AG09319 (cell line): ENCODE data around the gene TRANK1.

Experiments used
- DNase-seq: peaks from one replicate; pipeline ENCODE4 v3.0.0-alpha.2; 2010; ENCODE audit warnings: low read depth; ENCODE audit errors: extremely low read depth
- TF ChIP-seq, protein P1 (sequence below): IDR thresholded peaks from 2 replicates; pipeline ENCODE4 v1.5.1; 2011; ENCODE audit warnings: low read depth, mild to moderate bottlenecking, inconsistent platforms, low read length, moderate library complexity

Gene TRANK1

DNA sequence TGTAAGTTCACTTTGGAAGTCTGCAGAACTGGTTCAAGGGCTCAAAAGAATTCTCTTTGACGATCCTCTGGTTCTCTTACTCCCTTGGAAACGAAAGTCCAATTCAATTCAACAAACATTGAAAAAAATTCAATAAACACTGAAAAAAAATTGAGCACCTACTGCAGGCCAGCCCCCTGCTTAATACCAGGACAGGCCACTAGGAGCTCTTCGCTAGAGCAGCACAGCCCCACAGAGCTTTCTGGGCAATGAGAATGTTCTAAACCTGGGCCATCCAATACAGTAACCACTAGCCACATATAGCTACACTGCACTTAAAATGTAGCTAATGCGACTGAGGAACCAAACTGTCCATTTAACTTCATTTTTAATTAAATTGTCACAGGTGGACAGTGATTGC, 130.1 kb downstream of the TRANK1 start:
- DNase-seq = no peak
- TF ChIP-seq, protein P1, sequence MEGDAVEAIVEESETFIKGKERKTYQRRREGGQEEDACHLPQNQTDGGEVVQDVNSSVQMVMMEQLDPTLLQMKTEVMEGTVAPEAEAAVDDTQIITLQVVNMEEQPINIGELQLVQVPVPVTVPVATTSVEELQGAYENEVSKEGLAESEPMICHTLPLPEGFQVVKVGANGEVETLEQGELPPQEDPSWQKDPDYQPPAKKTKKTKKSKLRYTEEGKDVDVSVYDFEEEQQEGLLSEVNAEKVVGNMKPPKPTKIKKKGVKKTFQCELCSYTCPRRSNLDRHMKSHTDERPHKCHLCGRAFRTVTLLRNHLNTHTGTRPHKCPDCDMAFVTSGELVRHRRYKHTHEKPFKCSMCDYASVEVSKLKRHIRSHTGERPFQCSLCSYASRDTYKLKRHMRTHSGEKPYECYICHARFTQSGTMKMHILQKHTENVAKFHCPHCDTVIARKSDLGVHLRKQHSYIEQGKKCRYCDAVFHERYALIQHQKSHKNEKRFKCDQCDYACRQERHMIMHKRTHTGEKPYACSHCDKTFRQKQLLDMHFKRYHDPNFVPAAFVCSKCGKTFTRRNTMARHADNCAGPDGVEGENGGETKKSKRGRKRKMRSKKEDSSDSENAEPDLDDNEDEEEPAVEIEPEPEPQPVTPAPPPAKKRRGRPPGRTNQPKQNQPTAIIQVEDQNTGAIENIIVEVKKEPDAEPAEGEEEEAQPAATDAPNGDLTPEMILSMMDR = peak; percentile 9

DNA sequence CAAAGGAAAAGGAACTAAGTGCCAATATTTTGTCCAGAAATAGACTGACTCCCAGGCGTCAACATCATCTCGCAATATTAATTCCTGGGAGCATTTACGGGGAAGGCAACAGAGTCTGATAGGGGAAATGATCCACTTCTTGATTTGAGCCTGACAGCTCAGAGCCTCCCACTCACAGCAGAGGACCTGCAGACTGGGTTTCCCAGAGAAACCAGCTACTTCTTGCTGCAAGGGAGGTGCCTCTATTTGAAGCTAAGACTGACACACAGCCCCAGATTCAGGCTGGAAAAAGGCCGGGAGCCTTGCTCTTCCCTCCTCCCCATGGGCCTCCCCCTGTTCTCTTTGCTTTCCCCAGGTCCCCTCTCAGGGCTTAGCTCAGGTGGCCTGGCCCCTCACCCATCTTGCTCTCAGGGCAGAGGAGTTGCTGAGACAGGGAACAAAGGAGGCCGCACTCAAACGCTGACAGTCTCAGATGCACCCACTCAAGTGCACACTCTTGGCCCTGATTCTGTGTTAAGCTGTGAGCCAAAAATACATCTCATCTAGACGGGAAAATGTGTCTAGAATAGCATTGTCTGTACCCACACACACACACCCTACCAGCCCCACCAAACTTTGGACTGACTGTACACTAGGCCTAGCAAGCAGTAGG, 130.7 kb downstream of the TRANK1 start:
- DNase-seq = no peak
- TF ChIP-seq, protein P1 = no peak

DNA sequence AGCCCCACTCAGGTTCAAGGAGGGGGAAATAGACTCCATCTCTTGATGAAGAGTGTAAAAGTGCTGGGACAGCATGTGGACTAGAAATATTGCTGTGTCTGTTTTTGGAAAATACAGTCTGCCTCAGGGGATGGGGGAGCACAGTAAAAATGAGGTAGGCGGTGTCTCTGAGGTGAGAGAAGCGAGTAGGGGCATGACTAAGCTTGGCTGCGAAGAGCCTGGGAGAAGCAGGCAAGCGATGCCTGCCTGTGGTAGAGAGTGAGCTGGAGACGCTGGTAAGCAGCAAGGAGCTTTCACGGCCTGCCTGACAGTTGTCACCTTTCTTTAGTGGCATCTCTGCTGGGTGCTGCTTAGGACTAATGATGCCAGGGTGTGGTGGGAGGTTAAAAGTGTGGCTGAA, 131.5 kb downstream of the TRANK1 start:
- no peak for DNase-seq
- TF ChIP-seq, protein P1 = no peak

DNA sequence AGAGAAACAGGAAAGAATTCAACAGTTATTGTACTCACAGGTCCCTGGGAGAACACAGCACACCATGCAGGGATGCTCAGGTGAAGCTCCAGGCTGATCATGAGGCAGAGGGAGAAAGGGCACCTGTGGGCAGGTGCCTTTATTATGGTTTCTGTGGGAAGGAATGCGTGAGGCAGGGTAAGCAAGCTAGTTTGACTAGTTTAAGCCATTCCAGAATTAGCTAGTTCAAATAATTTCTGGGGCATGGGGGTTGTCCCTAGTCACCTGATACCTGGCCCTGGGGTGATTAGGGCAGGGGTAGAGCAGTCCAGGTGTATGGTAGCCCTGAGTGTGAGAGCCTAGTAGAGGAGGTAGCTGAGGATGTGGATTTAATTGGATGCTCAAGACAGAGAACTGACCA, 132.6 kb downstream of the TRANK1 start:
- TF ChIP-seq, protein P1 = no peak
- no peak for DNase-seq

DNA sequence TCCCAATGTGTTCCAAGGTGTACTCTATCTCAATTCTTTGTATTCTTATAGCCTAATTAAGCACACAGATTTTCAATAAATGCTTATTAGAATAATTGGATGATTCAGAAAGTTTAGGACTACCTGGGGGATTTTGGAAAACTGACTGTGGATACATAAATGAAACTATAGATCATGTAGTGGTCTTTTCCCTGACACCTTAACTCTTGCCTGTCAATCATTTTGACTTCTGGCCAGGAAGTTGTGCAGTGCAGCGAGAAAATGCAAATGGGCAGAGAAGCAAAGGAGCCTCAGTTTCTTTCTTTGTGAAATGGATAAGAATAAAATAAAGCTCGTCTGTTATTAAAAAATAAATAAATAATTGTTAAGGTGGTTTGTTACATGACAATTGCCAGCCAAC, 133.1 kb downstream of the TRANK1 start:
- TF ChIP-seq, protein P1 = no peak
- DNase-seq = no peak

DNA sequence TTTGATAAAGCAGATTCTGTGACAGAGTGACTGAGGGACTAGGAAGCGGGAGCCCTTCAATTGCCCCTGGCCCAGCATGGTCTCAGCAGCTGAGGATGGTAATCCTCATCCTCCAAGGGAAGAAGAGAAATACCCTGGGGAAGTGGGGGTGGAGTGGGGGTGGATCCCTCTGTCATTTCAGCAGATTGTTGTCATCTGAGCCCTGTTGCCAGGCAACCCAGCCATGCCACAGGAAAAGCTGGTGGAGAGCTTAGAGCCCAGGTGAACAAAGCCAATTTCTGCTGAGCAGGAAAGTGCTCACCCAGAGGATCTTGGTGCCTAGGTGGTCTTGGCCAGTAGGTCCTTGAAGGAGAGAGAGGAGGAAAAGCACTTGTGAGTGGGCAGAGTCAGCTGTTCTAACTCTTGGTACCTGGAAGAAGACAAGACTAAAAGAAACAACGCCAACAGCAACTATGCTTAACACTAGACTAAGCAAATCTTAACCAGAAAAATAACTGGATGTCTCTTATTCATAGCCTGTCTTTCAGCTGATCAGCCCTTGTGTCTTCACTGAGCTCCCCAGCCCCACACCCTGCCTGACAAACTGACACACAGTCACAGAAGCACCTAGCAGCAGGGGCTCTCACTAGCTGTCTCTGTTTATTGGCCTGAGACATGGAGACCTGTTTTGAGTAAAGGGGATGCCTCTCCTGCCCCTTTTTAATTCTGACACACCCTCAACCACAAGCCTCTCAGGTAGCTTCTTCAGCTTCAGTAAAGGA, 140.4 kb downstream of the TRANK1 start:
- DNase-seq = no peak

More for the DNA sequence above, 140.4 kb downstream of the TRANK1 start:
- TF ChIP-seq, protein P1 = no peak
